Activated naive CD8-positive, alpha-beta T cell treated with anti-CD3 and anti-CD28 coated beads, Interleukin-2, amount 50 U/mL, for 24 hours (primary cell): ENCODE data around the gene ELFN2.

ENCODE experiments used
- ATAC-seq: fragments of 150-1000 bp; cut with Tn5 transposase; one replicate; pipeline ENCODE4 v1.10.0; 2021
- DNase-seq: peaks from one replicate; pipeline ENCODE4 v3.0.0; 2021
- H3K27ac Mint-ChIP-seq: one replicate; pipeline ENCODE4 v1.8.0; 2021; ENCODE audit warnings: mild to moderate bottlenecking, mixed read lengths
- H3K27me3 Mint-ChIP-seq: one replicate; pipeline ENCODE4 v1.8.0; 2021; ENCODE audit warnings: mixed read lengths
- H3K36me3 Mint-ChIP-seq: one replicate; pipeline ENCODE4 v1.8.0; 2021; ENCODE audit warnings: low read depth, mixed read lengths
- H3K4me1 Mint-ChIP-seq: one replicate; pipeline ENCODE4 v1.8.0; 2021; ENCODE audit warnings: mixed read lengths
- H3K4me3 Mint-ChIP-seq: one replicate; pipeline ENCODE4 v1.8.0; 2021; ENCODE audit warnings: mild to moderate bottlenecking, moderate library complexity, mixed read lengths
- H3K9me3 Mint-ChIP-seq: one replicate; pipeline ENCODE4 v1.8.0; 2021; ENCODE audit warnings: mixed read lengths

Gene ELFN2

GRCh38 chr22:37443086-37443485 is 15.8 kb upstream of the ELFN2 start:
- H3K4me1 Mint-ChIP-seq, result peaks cover 5% of the 10 kb centered on the region
- DNase-seq (no peak), ATAC-seq (no peak)
- no peaks in the 10 kb centered on the region for H3K36me3 Mint-ChIP-seq
- peaks cover 4% of the 10 kb centered on the region for H3K27me3 Mint-ChIP-seq
- H3K27ac Mint-ChIP-seq, result no peak overlapping the region
- H3K9me3 Mint-ChIP-seq, result peaks cover 4% of the 10 kb centered on the region
- H3K4me3 Mint-ChIP-seq, result no peak overlapping the region

- peaks cover 4% of the 10 kb centered on the region for H3K9me3 Mint-ChIP-seq
Observed at GRCh38 chr22:37442537-37442936, 15.3 kb upstream of the ELFN2 start.

GRCh38 chr22:37442135-37442534 is 14.9 kb upstream of the ELFN2 start:
- Mint-ChIP-seq H3K27ac (no peak overlapping the region), H3K4me1 (peaks cover 5% of the 10 kb centered on the region), H3K36me3 (no peaks in the 10 kb centered on the region), H3K9me3 (peaks cover 4% of the 10 kb centered on the region), H3K4me3 (no peak overlapping the region), H3K27me3 (peaks cover 7% of the 10 kb centered on the region)
- DNase-seq (no peak), ATAC-seq (no peak)

More at GRCh38 chr22:37442537-37442936, 15.3 kb upstream of the ELFN2 start:
- Mint-ChIP-seq H3K36me3 (no peaks in the 10 kb centered on the region), H3K4me1 (peaks cover 5% of the 10 kb centered on the region), H3K27me3 (peaks cover 4% of the 10 kb centered on the region), H3K4me3 (no peak overlapping the region), H3K27ac (no peak overlapping the region)
- ATAC-seq (no peak), DNase-seq (no peak)

- no peak overlapping the region for H3K4me3 Mint-ChIP-seq
Observed at GRCh38 chr22:37440875-37441274, 13.6 kb upstream of the ELFN2 start.

GRCh38 chr22:37439347-37439746 is 12.1 kb upstream of the ELFN2 start:
- Mint-ChIP-seq H3K4me1 (peaks cover 5% of the 10 kb centered on the region), H3K9me3 (peaks cover 4% of the 10 kb centered on the region), H3K4me3 (no peak overlapping the region), H3K36me3 (no peaks in the 10 kb centered on the region), H3K27ac (no peak overlapping the region), H3K27me3 (peaks cover 9% of the 10 kb centered on the region)
- ATAC-seq (no peak), DNase-seq (no peak)

More at GRCh38 chr22:37440875-37441274, 13.6 kb upstream of the ELFN2 start:
- Mint-ChIP-seq H3K27ac (no peak overlapping the region), H3K27me3 (peaks cover 7% of the 10 kb centered on the region), H3K36me3 (no peaks in the 10 kb centered on the region), H3K9me3 (peaks cover 4% of the 10 kb centered on the region), H3K4me1 (peaks cover 5% of the 10 kb centered on the region)
- no peak for DNase-seq
- ATAC-seq, result no peak

GRCh38 chr22:37435970-37436603 is 8.8 kb upstream of the ELFN2 start:
- no peak for ATAC-seq
- Mint-ChIP-seq H3K36me3 (peaks cover 4% of the 10 kb centered on the region), H3K27me3 (peaks cover 16% of the 10 kb centered on the region), H3K4me3 (no peak overlapping the region), H3K9me3 (peaks cover 4% of the 10 kb centered on the region), H3K27ac (no peak overlapping the region), H3K4me1 (peaks cover 19% of the 10 kb centered on the region)
- DNase-seq, result no peak

GRCh38 chr22:37433786-37434185 is 6.5 kb upstream of the ELFN2 start:
- Mint-ChIP-seq H3K4me1 (peaks cover 23% of the 10 kb centered on the region), H3K27ac (no peak overlapping the region), H3K36me3 (peaks cover 4% of the 10 kb centered on the region), H3K4me3 (no peak overlapping the region), H3K9me3 (peaks cover 4% of the 10 kb centered on the region), H3K27me3 (peaks cover 34% of the 10 kb centered on the region)
- ATAC-seq (no peak), DNase-seq (no peak)

- H3K27me3 Mint-ChIP-seq, result peaks cover 44% of the 10 kb centered on the region
- no peak for ATAC-seq
- peaks cover 4% of the 10 kb centered on the region for H3K36me3 Mint-ChIP-seq
- peaks cover 4% of the 10 kb centered on the region for H3K9me3 Mint-ChIP-seq
- peak overlapping the region; percentile 55 for H3K27ac Mint-ChIP-seq
- no peak overlapping the region for H3K4me3 Mint-ChIP-seq
- peaks cover 28% of the 10 kb centered on the region for H3K4me1 Mint-ChIP-seq
- no peak for DNase-seq
Observed at GRCh38 chr22:37432708-37433054, 5.4 kb upstream of the ELFN2 start.

- peak overlapping the region; percentile 2 for H3K4me3 Mint-ChIP-seq
- H3K27me3 Mint-ChIP-seq, result peaks cover 41% of the 10 kb centered on the region
- peaks cover 28% of the 10 kb centered on the region for H3K4me1 Mint-ChIP-seq
- DNase-seq (peak; percentile 62), ATAC-seq (peak; percentile 89)
- peaks cover 4% of the 10 kb centered on the region for H3K9me3 Mint-ChIP-seq
- peaks cover 4% of the 10 kb centered on the region for H3K36me3 Mint-ChIP-seq
- peak overlapping the region; percentile 55 for H3K27ac Mint-ChIP-seq
Observed at GRCh38 chr22:37431801-37432707, 4.8 kb upstream of the ELFN2 start.

- DNase-seq, result no peak
- H3K27ac Mint-ChIP-seq, result no peak overlapping the region
- ATAC-seq, result no peak
- H3K4me3 Mint-ChIP-seq, result no peak overlapping the region
- peaks cover 4% of the 10 kb centered on the region for H3K36me3 Mint-ChIP-seq
- H3K4me1 Mint-ChIP-seq, result peaks cover 28% of the 10 kb centered on the region
- H3K27me3 Mint-ChIP-seq, result peaks cover 48% of the 10 kb centered on the region
- peaks cover 4% of the 10 kb centered on the region for H3K9me3 Mint-ChIP-seq
Observed at GRCh38 chr22:37431366-37431765, 4.1 kb upstream of the ELFN2 start.

- H3K27ac Mint-ChIP-seq, result no peak overlapping the region
Observed at GRCh38 chr22:37430941-37431340, 3.7 kb upstream of the ELFN2 start.

GRCh38 chr22:37428649-37429586 is 1.6 kb upstream of the ELFN2 start:
- H3K9me3 Mint-ChIP-seq, result peaks cover 4% of the 10 kb centered on the region
- H3K36me3 Mint-ChIP-seq, result peaks cover 4% of the 10 kb centered on the region
- H3K27ac Mint-ChIP-seq, result no peak overlapping the region
- ATAC-seq, result no peak
- peaks cover 65% of the 10 kb centered on the region for H3K27me3 Mint-ChIP-seq
- H3K4me3 Mint-ChIP-seq, result no peak overlapping the region
- DNase-seq, result peak; percentile 65
- peaks cover 30% of the 10 kb centered on the region for H3K4me1 Mint-ChIP-seq

More at GRCh38 chr22:37430941-37431340, 3.7 kb upstream of the ELFN2 start:
- DNase-seq (no peak), ATAC-seq (no peak)
- Mint-ChIP-seq H3K4me3 (no peak overlapping the region), H3K4me1 (peaks cover 31% of the 10 kb centered on the region), H3K36me3 (peaks cover 4% of the 10 kb centered on the region), H3K9me3 (peaks cover 4% of the 10 kb centered on the region), H3K27me3 (peaks cover 52% of the 10 kb centered on the region)

- DNase-seq (no peak), ATAC-seq (no peak)
- H3K4me1 Mint-ChIP-seq, result peaks cover 30% of the 10 kb centered on the region
- peaks cover 65% of the 10 kb centered on the region for H3K27me3 Mint-ChIP-seq
- H3K4me3 Mint-ChIP-seq, result no peak overlapping the region
- peaks cover 4% of the 10 kb centered on the region for H3K9me3 Mint-ChIP-seq
- peaks cover 4% of the 10 kb centered on the region for H3K36me3 Mint-ChIP-seq
- H3K27ac Mint-ChIP-seq, result no peak overlapping the region
Observed at GRCh38 chr22:37427711-37428635, 694 bp upstream of the ELFN2 start.
